GM12874 (cell line): Measurements from ENCODE around the gene DGLUCY.

Experiments used
- CTCF ChIP-seq: IDR thresholded peaks from 2 replicates; pipeline ENCODE4 v1.5.1; 2011; ENCODE audit warnings: low read depth, mild to moderate bottlenecking, control low read depth, low read length, moderate library complexity; ENCODE audit not compliant: insufficient read depth

DGLUCY gene

GRCh38 chr14:91080071-91080470 lies 33.8 kb upstream of the DGLUCY start:
- no peak for TF ChIP-seq CTCF

GRCh38 chr14:91082282-91082681 lies 31.6 kb upstream of the DGLUCY start:
- TF ChIP-seq CTCF, result no peak

- TF ChIP-seq CTCF, result no peak
These were observed 29.4 kb upstream of the DGLUCY start for GRCh38 chr14:91084516-91084915.

- no peak for TF ChIP-seq CTCF
These were observed 25.2 kb upstream of the DGLUCY start for GRCh38 chr14:91088585-91089235.

GRCh38 chr14:91089958-91090535 lies 23.8 kb upstream of the DGLUCY start:
- TF ChIP-seq CTCF, result no peak

- TF ChIP-seq CTCF, result no peak
These were observed 23.1 kb upstream of the DGLUCY start for GRCh38 chr14:91090743-91091142.

- no peak for TF ChIP-seq CTCF
These were observed 21.8 kb upstream of the DGLUCY start for GRCh38 chr14:91092073-91092472.
